SK-N-SH (cell line): Measurements from ENCODE around the gene RPS28. TPM values are rescaled to one million over a fixed set of nuclear protein-coding genes. Genes with fewer than 3 reads are reported as not detected.

Experiments used
- CTCF ChIA-PET: fragments of 300-600, 350-600 bp; formaldehyde crosslinking; extraction: SDS; loops from one replicate; lab custom pipeline; 2021; lab: Yijun Ruan, JAX
- POLR2A ChIA-PET: fragments of 350-600 bp; sonication (Branson Sonifier 250); formaldehyde crosslinking; extraction: SDS; loops from one replicate; lab custom pipeline; 2020; ENCODE audit warnings: antibody characterized with exemption, inconsistent platforms; lab: Yijun Ruan, JAX
- DNase-seq: peaks from one replicate; pipeline ENCODE4 v3.0.0; 2012
- H2AFZ ChIP-seq: fragments of 200-600 bp; sonication (generic); 2 replicates; pipeline ENCODE4 v1.8.1; 2016; ENCODE audit warnings: antibody characterized with exemption, mild to moderate bottlenecking, low read depth
- H3F3A ChIP-seq: fragments of 200-600 bp; sonication (generic); replicated peaks from 2 replicates; pipeline ENCODE3; 2016; ENCODE audit warnings: antibody characterized with exemption, mild to moderate bottlenecking; ENCODE audit not compliant: insufficient read depth
- H3K27ac ChIP-seq, 2 experiments: fragments of 200-500 bp in 1 of 2; fragments of 200-600 bp in 1 of 2; sonication (Bioruptor generic) in 1 of 2; sonication (generic), shearing (Covaris generic) in 1 of 2; 2 replicates each; pipeline versions ENCODE4 v1.5.1 to v1.6.1; 2014 to 2016; ENCODE audit warnings: low read depth in 2 of 2, inconsistent platforms in 1 of 2, low read length in 1 of 2, mild to moderate bottlenecking in 1 of 2, mixed read lengths in 1 of 2
- H3K27me3 ChIP-seq: fragments of 200-600 bp; sonication (generic), shearing (Covaris generic); 2 replicates; pipeline ENCODE4 v1.6.1; 2016; ENCODE audit warnings: mixed run types; ENCODE audit not compliant: insufficient read depth
- H3K36me3 ChIP-seq, 2 experiments: fragments of 200-500 bp in 1 of 2; fragments of 200-600 bp in 1 of 2; sonication (Bioruptor generic) in 1 of 2; sonication (generic) in 1 of 2; replicated peaks in 1 of 2; 2 replicates each; pipeline versions ENCODE3 to v1.5.1; 2014 to 2016; ENCODE audit warnings: low read length in 1 of 2, mild to moderate bottlenecking in 1 of 2; ENCODE audit not compliant: insufficient read depth in 2 of 2, control insufficient read depth in 1 of 2
- H3K4me1 ChIP-seq, 2 experiments: fragments of 200-500 bp in 1 of 2; fragments of 200-600 bp in 1 of 2; sonication (Bioruptor generic) in 1 of 2; sonication (generic), shearing (Covaris generic) in 1 of 2; 2 replicates each; pipeline versions ENCODE4 v1.5.1 to v1.6.1; 2014 to 2016; ENCODE audit warnings: low read depth in 1 of 2, low read length in 1 of 2, mixed run types in 1 of 2; ENCODE audit not compliant: insufficient read depth in 2 of 2, control insufficient read depth in 1 of 2
- H3K4me2 ChIP-seq: fragments of 200-600 bp; sonication (generic), shearing (Covaris generic); 2 replicates; pipeline ENCODE4 v1.6.1; 2017; ENCODE audit warnings: mixed run types
- H3K4me3 ChIP-seq, 2 experiments: fragments of 200-500 bp in 1 of 2; fragments of 200-600 bp in 1 of 2; sonication (Bioruptor generic) in 1 of 2; sonication (generic), shearing (Covaris generic) in 1 of 2; 2 replicates each; pipeline versions ENCODE4 v1.5.1 to v1.8.1; 2014 to 2016; ENCODE audit warnings: low read depth in 2 of 2, inconsistent platforms in 1 of 2, low read length in 1 of 2, mild to moderate bottlenecking in 1 of 2, mixed read lengths in 1 of 2, moderate library complexity in 1 of 2
- H3K79me2 ChIP-seq: fragments of 200-600 bp; sonication (generic); 2 replicates; pipeline ENCODE4 v1.8.1; 2017; ENCODE audit warnings: mild to moderate bottlenecking; ENCODE audit not compliant: insufficient read depth
- H3K9ac ChIP-seq: fragments of 200-600 bp; sonication (generic); 2 replicates; pipeline ENCODE4 v1.6.1; 2017; ENCODE audit warnings: mixed run types
- H3K9me2 ChIP-seq: fragments of 200-600 bp; sonication (generic); 2 replicates; pipeline ENCODE4 v1.6.1; 2017; ENCODE audit warnings: mixed run types
- H3K9me3 ChIP-seq: fragments of 200-600 bp; sonication (generic); 2 replicates; pipeline ENCODE4 v1.6.1; 2017; ENCODE audit warnings: mixed run types, mild to moderate bottlenecking, moderate library complexity
- H4K20me1 ChIP-seq: fragments of 200-600 bp; sonication (generic); 2 replicates; pipeline ENCODE4 v1.6.1; 2017; ENCODE audit warnings: mild to moderate bottlenecking, mixed run types; ENCODE audit not compliant: insufficient read depth
- MXI1 ChIP-seq: IDR thresholded peaks from 2 replicates; pipeline ENCODE4 v1.6.1; 2012; ENCODE audit warnings: mild to moderate bottlenecking, low read depth, low read length, improper control_type of control experiment
- NFIC ChIP-seq: IDR thresholded peaks from 2 replicates; pipeline ENCODE4 v1.4.0; 2012; ENCODE audit warnings: borderline replicate concordance
- NRF1 ChIP-seq: IDR thresholded peaks from 2 replicates; pipeline ENCODE4 v1.6.1; 2012; ENCODE audit warnings: low read depth, mild to moderate bottlenecking, low read length
- POLR2AphosphoS5 ChIP-seq: IDR thresholded peaks from 2 replicates; pipeline ENCODE4 v1.6.1; 2012; ENCODE audit warnings: low read depth, low read length
- RFX5 ChIP-seq: IDR thresholded peaks from 2 replicates; pipeline ENCODE4 v1.6.1; 2012; ENCODE audit warnings: mild to moderate bottlenecking, improper control_type of control experiment, low read length
- RXRA ChIP-seq: IDR thresholded peaks from 2 replicates; pipeline ENCODE4 v1.4.0; 2012; ENCODE audit warnings: low read depth, mild to moderate bottlenecking, borderline replicate concordance
- SMC3 ChIP-seq: IDR thresholded peaks from 2 replicates; pipeline ENCODE4 v1.6.1; 2012; ENCODE audit warnings: low read depth, low read length, improper control_type of control experiment
- YY1 ChIP-seq: IDR thresholded peaks from 2 replicates; pipeline ENCODE4 v1.4.0; 2012; ENCODE audit warnings: low read depth, mild to moderate bottlenecking
- WGBS: methylation state at CpG from one replicate; pipeline ENCODE4 v1.1.6; 2017; ENCODE audit warnings: low lambda C conversion rate; 5-methylcytosine and 5-hydroxymethylcytosine counted together
- polyA plus RNA-seq, 3 experiments: library from polyadenylated mRNA; depleted of rRNA; stranded (reverse); fragments of >200 nt; gene quantifications; 2 replicates each; pipeline ENCODE4 v1.2.3, GENCODE V29; 2012
- TF ChIP-seq, protein P1 (sequence below): IDR thresholded peaks from 2 replicates; pipeline ENCODE4 v1.4.0; 2012; ENCODE audit warnings: low read depth, borderline replicate concordance
- TF ChIP-seq, protein P2 (sequence below): fragments of 200-600 bp; sonication (generic); IDR thresholded peaks from 2 replicates; pipeline ENCODE4 v1.6.1; 2017; ENCODE audit warnings: antibody characterized with exemption, mild to moderate bottlenecking, moderate library complexity
- TF ChIP-seq, protein P3 (sequence below): fragments of 150-350 bp; IDR thresholded peaks from 2 replicates; pipeline ENCODE4 v1.6.1; 2017; ENCODE audit warnings: antibody characterized with exemption, low read length, low read depth, borderline replicate concordance
- TF ChIP-seq, protein P4 (sequence below): fragments of 150-350 bp; IDR thresholded peaks from 2 replicates; pipeline ENCODE4 v1.6.1; 2016; ENCODE audit warnings: mild to moderate bottlenecking, low read depth, low read length
- TF ChIP-seq, protein P5 (sequence below): IDR thresholded peaks from 2 replicates; pipeline ENCODE4 v1.4.0; 2012; ENCODE audit warnings: low read depth
- TF ChIP-seq, protein P6 (sequence below): IDR thresholded peaks from 2 replicates; pipeline ENCODE4 v1.4.0; 2012; ENCODE audit warnings: low read depth, borderline replicate concordance

RPS28 gene
- polyA plus RNA-seq, 1 of the 3 experiments (the other 2 are of a cell fraction): 601 TPM

DNA sequence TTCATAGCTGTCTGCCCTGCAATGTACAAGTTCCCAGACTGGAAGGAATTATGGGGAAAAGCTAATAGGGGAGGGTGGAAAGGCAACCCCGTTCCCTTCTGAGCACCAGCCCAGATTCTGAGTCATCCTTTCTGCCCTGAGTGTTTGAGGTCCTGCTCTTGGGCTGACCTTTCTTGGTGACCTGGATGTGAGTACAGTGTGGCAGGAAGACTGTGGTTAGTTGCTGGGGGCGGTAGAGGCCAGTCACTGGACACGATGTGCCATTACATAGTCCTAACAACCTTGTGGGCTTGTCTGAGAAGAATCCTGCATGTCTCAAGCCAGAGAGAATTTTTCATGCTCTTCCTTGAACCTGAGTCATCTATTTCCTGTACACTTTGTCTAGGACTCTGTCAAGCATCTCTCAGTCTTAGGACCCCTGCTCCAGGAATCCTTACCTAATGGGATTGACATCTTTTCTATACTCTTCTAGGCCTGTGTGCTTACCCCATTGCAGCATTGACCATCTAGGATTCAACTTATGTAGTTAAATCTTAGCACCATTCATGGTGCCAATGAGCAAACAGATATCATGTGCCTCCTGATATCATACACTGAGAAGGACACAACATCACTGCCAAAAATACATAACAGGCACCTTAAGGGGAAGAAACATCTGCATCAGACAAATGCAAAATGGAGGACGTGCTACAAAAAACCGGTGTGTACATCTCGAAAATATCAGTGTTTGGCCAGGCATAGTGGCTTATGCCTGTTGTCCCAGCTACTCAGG lies 34.5 kb downstream of the RPS28 start (continued):
- peak; percentile 100 for TF ChIP-seq RXRA
- no peak for TF ChIP-seq NRF1
- TF ChIP-seq, protein P1, sequence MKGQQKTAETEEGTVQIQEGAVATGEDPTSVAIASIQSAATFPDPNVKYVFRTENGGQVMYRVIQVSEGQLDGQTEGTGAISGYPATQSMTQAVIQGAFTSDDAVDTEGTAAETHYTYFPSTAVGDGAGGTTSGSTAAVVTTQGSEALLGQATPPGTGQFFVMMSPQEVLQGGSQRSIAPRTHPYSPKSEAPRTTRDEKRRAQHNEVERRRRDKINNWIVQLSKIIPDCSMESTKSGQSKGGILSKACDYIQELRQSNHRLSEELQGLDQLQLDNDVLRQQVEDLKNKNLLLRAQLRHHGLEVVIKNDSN: no peak
- TF ChIP-seq SMC3: no peak
- TF ChIP-seq, protein P2, sequence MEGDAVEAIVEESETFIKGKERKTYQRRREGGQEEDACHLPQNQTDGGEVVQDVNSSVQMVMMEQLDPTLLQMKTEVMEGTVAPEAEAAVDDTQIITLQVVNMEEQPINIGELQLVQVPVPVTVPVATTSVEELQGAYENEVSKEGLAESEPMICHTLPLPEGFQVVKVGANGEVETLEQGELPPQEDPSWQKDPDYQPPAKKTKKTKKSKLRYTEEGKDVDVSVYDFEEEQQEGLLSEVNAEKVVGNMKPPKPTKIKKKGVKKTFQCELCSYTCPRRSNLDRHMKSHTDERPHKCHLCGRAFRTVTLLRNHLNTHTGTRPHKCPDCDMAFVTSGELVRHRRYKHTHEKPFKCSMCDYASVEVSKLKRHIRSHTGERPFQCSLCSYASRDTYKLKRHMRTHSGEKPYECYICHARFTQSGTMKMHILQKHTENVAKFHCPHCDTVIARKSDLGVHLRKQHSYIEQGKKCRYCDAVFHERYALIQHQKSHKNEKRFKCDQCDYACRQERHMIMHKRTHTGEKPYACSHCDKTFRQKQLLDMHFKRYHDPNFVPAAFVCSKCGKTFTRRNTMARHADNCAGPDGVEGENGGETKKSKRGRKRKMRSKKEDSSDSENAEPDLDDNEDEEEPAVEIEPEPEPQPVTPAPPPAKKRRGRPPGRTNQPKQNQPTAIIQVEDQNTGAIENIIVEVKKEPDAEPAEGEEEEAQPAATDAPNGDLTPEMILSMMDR: no peak
- TF ChIP-seq POLR2AphosphoS5: peak; percentile 49; the same call in 1 of the 2 replicates
- TF ChIP-seq, protein P3, sequence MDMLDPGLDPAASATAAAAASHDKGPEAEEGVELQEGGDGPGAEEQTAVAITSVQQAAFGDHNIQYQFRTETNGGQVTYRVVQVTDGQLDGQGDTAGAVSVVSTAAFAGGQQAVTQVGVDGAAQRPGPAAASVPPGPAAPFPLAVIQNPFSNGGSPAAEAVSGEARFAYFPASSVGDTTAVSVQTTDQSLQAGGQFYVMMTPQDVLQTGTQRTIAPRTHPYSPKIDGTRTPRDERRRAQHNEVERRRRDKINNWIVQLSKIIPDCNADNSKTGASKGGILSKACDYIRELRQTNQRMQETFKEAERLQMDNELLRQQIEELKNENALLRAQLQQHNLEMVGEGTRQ: no peak

DNA sequence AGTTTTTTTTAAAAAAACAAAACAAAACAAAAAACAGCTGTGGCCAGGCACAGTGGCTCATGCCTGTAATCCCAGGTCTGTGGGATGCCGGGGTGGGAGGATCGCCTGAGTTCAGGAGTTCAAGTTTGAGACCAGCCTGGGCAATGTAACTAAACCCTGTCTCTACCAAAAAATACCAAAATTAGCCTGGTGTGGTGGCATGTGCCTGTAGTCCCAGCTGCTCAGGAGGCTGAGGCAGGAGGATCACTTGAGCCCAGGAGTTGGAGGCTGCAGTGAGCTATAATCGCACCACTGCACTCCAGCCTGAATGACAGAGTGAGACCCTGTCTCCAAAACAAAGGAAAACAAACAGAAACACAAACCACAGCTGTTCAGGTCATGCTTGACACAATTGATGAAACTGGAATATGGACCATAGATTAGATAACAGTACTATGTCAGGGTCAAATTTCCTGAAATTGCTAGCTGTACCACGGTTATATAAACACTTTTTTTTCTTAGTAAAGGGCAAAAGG lies 35.8 kb downstream of the RPS28 start:
- no peak for DNase-seq

More for the DNA sequence above, 35.8 kb downstream of the RPS28 start:
- no peaks in the 10 kb centered on the region for H4K20me1 ChIP-seq
- ChIA-PET POLR2A (interaction anchor here (0.5 kb wide), 1 partner anchor 327 kb away, joined by 3 read pairs; no protein-coding TSS in a partner anchor), CTCF (no interaction called here)
- H3K9me3 ChIP-seq: no peaks in the 10 kb centered on the region
- H3F3A ChIP-seq: peaks cover 32% of the 10 kb centered on the region
- no peak overlapping the region for H2AFZ ChIP-seq
- H3K27me3 ChIP-seq: no peaks in the 10 kb centered on the region
- TF ChIP-seq, protein P4, sequence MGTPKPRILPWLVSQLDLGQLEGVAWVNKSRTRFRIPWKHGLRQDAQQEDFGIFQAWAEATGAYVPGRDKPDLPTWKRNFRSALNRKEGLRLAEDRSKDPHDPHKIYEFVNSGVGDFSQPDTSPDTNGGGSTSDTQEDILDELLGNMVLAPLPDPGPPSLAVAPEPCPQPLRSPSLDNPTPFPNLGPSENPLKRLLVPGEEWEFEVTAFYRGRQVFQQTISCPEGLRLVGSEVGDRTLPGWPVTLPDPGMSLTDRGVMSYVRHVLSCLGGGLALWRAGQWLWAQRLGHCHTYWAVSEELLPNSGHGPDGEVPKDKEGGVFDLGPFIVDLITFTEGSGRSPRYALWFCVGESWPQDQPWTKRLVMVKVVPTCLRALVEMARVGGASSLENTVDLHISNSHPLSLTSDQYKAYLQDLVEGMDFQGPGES: no peak
- TF ChIP-seq NRF1: no peak
- no peak for TF ChIP-seq RFX5
- no peak for TF ChIP-seq NFIC
- TF ChIP-seq, protein P2: no peak
- no peak for TF ChIP-seq YY1
- no peak for TF ChIP-seq MXI1
- TF ChIP-seq, protein P5, sequence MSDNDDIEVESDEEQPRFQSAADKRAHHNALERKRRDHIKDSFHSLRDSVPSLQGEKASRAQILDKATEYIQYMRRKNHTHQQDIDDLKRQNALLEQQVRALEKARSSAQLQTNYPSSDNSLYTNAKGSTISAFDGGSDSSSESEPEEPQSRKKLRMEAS: no peak
- TF ChIP-seq, protein P6, sequence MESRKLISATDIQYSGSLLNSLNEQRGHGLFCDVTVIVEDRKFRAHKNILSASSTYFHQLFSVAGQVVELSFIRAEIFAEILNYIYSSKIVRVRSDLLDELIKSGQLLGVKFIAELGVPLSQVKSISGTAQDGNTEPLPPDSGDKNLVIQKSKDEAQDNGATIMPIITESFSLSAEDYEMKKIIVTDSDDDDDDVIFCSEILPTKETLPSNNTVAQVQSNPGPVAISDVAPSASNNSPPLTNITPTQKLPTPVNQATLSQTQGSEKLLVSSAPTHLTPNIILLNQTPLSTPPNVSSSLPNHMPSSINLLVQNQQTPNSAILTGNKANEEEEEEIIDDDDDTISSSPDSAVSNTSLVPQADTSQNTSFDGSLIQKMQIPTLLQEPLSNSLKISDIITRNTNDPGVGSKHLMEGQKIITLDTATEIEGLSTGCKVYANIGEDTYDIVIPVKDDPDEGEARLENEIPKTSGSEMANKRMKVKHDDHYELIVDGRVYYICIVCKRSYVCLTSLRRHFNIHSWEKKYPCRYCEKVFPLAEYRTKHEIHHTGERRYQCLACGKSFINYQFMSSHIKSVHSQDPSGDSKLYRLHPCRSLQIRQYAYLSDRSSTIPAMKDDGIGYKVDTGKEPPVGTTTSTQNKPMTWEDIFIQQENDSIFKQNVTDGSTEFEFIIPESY: no peak
- H3K9me2 ChIP-seq: no peaks in the 10 kb centered on the region
- H3K4me3 ChIP-seq: no peak overlapping the region
- H3K79me2 ChIP-seq: peaks cover 5% of the 10 kb centered on the region; the same call in 1 of the 2 replicates
- no peaks in the 10 kb centered on the region for H3K36me3 ChIP-seq
- H3K9ac ChIP-seq: no peak overlapping the region
- WGBS: 82% methylated on average over 4 of the region's 4 CpGs
- peaks cover 5 to 15% of the 10 kb centered on the region in 2 experiments; a peak in 3 of 4 replicates for H3K4me1 ChIP-seq
- peak overlapping the region in 1 of 2 experiments; percentile 92; a peak in 1 of 4 replicates for H3K27ac ChIP-seq
- H3K4me2 ChIP-seq: no peak overlapping the region
